Measurements from ENCODE around the gene OVCH1. TPM values are rescaled to one million over a fixed set of nuclear protein-coding genes. Genes with fewer than 3 reads are reported as not detected.
A peak's percentile ranks its signal among the peaks of the same experiment; 100 is the strongest.

The OVCH1 gene
- total and polyA plus RNA-seq, 7 donors: 0.04 to 0.54 (median 0.18) TPM

DNA sequence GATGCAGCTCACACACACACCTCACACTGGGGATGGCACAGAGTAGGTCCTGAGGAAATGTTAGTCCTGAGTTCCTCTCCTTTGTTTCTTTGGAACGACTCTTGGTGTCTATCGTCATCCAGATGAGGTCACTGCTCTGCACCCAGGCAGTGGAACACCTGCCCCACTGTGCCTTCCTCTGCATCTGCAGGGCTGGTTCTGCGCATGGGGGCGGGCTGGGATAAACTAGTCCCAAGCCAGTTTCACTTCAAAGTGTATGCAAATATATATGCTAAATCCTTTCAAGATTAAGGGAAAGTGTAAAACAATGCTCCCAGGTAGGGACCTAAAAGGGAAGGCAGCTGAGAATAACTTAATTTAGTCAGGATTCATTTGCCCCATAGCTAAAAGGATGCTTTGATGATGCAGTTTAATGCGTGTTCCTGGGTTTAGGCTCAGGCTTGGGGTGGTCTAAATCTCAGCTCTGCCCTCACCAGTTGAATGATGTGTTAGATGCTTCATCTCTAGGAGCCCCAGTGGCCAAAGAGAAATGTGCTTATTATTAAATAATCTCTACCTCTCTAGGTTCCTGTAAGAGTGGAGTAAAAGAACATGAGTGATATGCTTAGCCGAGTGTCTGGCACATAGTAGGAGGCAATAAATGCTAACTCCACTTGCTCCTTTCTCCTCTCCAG is 47.1 kb upstream of the OVCH1 start:
- Histone ChIP-seq H3K36me3 (ENCODE audit: insufficient read depth in 1 of 2, low read depth in 1 of 2) (no peaks in the 10 kb centered on the region), H3K9me3 (no peaks in the 10 kb centered on the region), H3K4me1 (peaks cover 31% of the 10 kb centered on the region), H3K4me3 (no peak overlapping the region), H3K27me3 (ENCODE audit: insufficient read depth in 3 of 3, low read length in 2 of 3) (no peaks in the 10 kb centered on the region), H3K27ac (peak overlapping the region; percentile 51)
- intact Hi-C loops (cut with DNase I): loop anchor here in 1 of 2 donors (10.0 kb wide), 1 partner anchor 240 kb away; the partner anchor contains the start of gene TMTC1
- ATAC-seq: no peak
- 73 to 85% (median 74%) methylated on average over 6 of the region's 6 CpGs for WGBS, 3 donors
- TF ChIP-seq CTCF (IDR thresholded peaks at IDR 0.05): no peak
- no peak for DNase-seq

GRCh38 chr12:29543036-29543435 is 45.5 kb upstream of the OVCH1 start:
- no peak overlapping the region for H3K27ac ChIP-seq
- no peak for TF ChIP-seq CTCF (IDR thresholded peaks at IDR 0.05)
- DNase-seq (no peak), ATAC-seq (no peak)
- 55 to 69% (median 59%) methylated on average over 4 of the region's 4 CpGs for WGBS, 3 donors
- H3K4me1 ChIP-seq: peaks cover 26% of the 10 kb centered on the region
- no peak overlapping the region for H3K4me3 ChIP-seq
- no peaks in the 10 kb centered on the region for H3K9me3 ChIP-seq
- H3K36me3 ChIP-seq (ENCODE audit: insufficient read depth in 1 of 2, low read depth in 1 of 2): no peaks in the 10 kb centered on the region
- no peaks in the 10 kb centered on the region for H3K27me3 ChIP-seq (ENCODE audit: insufficient read depth in 3 of 3, low read length in 2 of 3)
- intact Hi-C loops (cut with DNase I): loop anchor here in 1 of 2 donors (10.0 kb wide), 1 partner anchor 242 kb away; the partner anchor contains the start of gene TMTC1

- Histone ChIP-seq H3K27ac (no peak overlapping the region), H3K9me3 (no peaks in the 10 kb centered on the region), H3K27me3 (ENCODE audit: insufficient read depth in 3 of 3, low read length in 2 of 3) (no peaks in the 10 kb centered on the region), H3K4me1 (no peaks in the 10 kb centered on the region), H3K4me3 (no peak overlapping the region), H3K36me3 (ENCODE audit: insufficient read depth in 1 of 2, low read depth in 1 of 2) (peaks cover 0 to 16% of the 10 kb centered on the region in 2 donors)
- no peak for TF ChIP-seq CTCF (IDR thresholded peaks at IDR 0.05)
- DNase-seq (no peak), ATAC-seq (no peak)
- intact Hi-C loops (cut with DNase I): loop anchor here in 1 of 2 donors (5.0 kb wide), 1 partner anchor 1070 kb away; no protein-coding TSS in a partner anchor
- WGBS, 3 donors: 79 to 93% (median 87%) methylated on average over 2 of the region's 2 CpGs
Observed at GRCh38 chr12:29537298-29537697, 39.8 kb upstream of the OVCH1 start.

GRCh38 chr12:29534935-29535334 is 37.4 kb upstream of the OVCH1 start:
- intact Hi-C loops (cut with DNase I): loop anchor here in 1 of 2 donors (5.0 kb wide), 1 partner anchor 1072 kb away; no protein-coding TSS in a partner anchor
- Histone ChIP-seq H3K4me1 (peaks cover 2% of the 10 kb centered on the region), H3K9me3 (no peaks in the 10 kb centered on the region), H3K27me3 (ENCODE audit: insufficient read depth in 3 of 3, low read length in 2 of 3) (no peaks in the 10 kb centered on the region), H3K4me3 (no peak overlapping the region), H3K36me3 (ENCODE audit: insufficient read depth in 1 of 2, low read depth in 1 of 2) (peaks cover 0 to 16% of the 10 kb centered on the region in 2 donors), H3K27ac (no peak overlapping the region)
- 89 to 96% (median 90%) methylated on average over 2 of the region's 2 CpGs for WGBS, 3 donors
- no peak for TF ChIP-seq CTCF (IDR thresholded peaks at IDR 0.05)
- DNase-seq (no peak), ATAC-seq (peak in 3 of 4 donors; percentile 69 to 75 (median 70))
